ENCODE measurements around the gene ZBTB4. TPM values are rescaled to one million over a fixed set of nuclear protein-coding genes. Genes with fewer than 3 reads are reported as not detected.
A peak's percentile ranks its signal among the peaks of the same experiment; 100 is the strongest.
"Not testable (repeated sequence)": the region's sequence is repeated elsewhere in the genome, so short reads cannot be mapped to it uniquely, and the experiment has no call there.

ZBTB4 gene
- total RNA-seq, 1 donor from 2014 or later: 60.3 TPM

- DNase-seq: no peak
- ATAC-seq (ENCODE audit: poor library complexity): peak; percentile 35
- intact Hi-C loops (cut with DNase I): loop anchor here (10.0 kb wide), 1 partner anchor 142 kb away; the partner anchor contains the start of genes KCTD11 and TMEM95
Observed at GRCh38 chr17:7497228-7497627, 17.8 kb upstream of the ZBTB4 start.

GRCh38 chr17:7496470-7497183 lies 17.2 kb upstream of the ZBTB4 start:
- DNase-seq: no peak
- peak; percentile 45 for ATAC-seq (ENCODE audit: poor library complexity)
- intact Hi-C loops (cut with DNase I): loop anchor here (10.0 kb wide), 1 partner anchor 142 kb away; the partner anchor contains the start of genes KCTD11 and TMEM95

GRCh38 chr17:7495906-7496434 lies 16.5 kb upstream of the ZBTB4 start:
- intact Hi-C loops (cut with DNase I): loop anchor here (10.0 kb wide), 1 partner anchor 141 kb away; the partner anchor contains the start of genes KCTD11 and TMEM95
- ATAC-seq (ENCODE audit: poor library complexity): peak; percentile 8

DNA sequence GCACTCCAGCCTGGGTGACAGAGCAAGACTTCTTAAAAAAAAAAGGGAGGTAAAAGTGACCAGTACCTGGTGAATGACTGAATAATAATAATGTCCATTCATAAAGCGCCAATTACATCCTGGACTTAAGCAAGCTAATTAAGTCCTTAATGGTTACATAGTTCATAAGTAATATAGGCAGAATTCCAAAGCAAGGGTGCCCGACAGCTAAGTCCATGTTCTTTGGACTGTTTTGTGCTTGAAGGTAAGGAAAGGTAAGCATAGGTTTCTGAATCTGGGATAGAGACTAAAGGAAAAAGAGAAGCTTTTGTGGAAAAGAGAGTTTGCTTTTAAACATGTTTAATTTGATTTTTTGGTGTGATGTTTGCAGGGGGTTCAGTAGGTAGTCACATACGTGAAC lies 14.5 kb upstream of the ZBTB4 start:
- intact Hi-C loops (cut with DNase I): loop anchor here (10.0 kb wide), 1 partner anchor 139 kb away; the partner anchor contains the start of genes KCTD11 and TMEM95
- ATAC-seq (ENCODE audit: poor library complexity) (no peak), DNase-seq (no peak)

More at GRCh38 chr17:7495906-7496434, 16.5 kb upstream of the ZBTB4 start:
- no peak for DNase-seq

DNA sequence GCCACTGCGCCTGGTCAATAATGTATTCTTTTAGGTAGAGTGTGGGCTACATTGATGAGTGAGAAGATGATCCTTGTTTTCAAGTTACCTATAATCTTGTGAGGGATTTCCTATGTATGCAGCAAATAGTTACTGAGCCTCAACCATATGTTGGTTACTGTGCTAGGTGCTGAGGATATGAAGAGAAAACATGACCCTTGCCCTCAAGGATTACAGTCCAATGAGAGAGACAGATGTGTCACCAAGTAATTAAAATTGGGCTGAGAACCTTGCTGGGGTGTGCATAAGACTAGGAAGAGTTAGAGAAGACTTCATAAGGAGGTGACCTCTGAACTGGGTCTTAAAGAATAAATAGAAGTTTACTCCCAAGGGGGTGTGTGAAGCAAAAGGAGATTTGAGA lies 12.2 kb upstream of the ZBTB4 start:
- no peak for ATAC-seq (ENCODE audit: poor library complexity)
- no peak for DNase-seq
- intact Hi-C loops (cut with DNase I): loop anchor here (10.0 kb wide), 1 partner anchor 137 kb away; the partner anchor contains the start of genes KCTD11 and TMEM95

DNA sequence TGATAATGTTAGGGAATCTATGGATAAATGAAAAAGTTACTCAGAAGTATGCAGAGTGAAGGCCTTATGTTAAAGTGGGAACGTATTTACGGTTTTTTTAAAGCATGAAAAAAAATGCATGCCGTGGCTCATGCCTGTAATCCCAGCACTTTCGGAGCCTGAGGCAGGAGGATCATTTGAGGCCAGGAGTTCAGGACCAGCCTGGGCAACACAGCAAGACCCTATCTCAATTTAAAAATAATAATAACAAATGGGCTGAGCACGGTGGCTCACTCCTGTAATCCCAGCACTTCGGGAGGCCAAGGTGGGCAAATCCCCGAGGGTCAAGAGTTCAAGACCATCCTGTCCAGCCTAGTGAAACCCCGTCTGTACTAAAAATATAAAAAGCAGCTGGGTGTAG lies 10.7 kb upstream of the ZBTB4 start:
- ATAC-seq (ENCODE audit: poor library complexity): no peak
- DNase-seq: peak; percentile 26
- intact Hi-C loops (cut with DNase I): loop anchor here (10.0 kb wide), 1 partner anchor 135 kb away; the partner anchor contains the start of genes KCTD11 and TMEM95

DNA sequence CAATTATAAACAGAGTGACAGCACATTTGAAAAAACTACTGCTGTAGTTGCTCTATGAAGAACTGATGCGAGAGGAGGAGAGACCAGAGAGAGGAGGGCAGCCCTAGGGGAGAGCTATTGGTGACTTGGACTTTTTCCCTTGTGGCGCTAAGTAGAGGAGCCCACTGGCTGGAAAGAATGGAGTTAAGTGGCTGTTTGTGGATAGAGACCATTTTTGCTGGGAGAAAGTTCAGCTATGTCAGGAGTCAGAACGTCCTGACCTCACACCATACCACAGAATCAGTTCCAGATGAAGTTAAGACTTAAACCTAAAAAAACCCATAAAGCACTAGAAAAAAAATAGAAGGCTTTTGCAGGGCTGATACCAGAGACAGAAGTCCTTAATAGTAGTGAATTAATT lies 6.8 kb upstream of the ZBTB4 start:
- ATAC-seq (ENCODE audit: poor library complexity) (no peak), DNase-seq (no peak)
- intact Hi-C loops (cut with DNase I): no loop called here

DNA sequence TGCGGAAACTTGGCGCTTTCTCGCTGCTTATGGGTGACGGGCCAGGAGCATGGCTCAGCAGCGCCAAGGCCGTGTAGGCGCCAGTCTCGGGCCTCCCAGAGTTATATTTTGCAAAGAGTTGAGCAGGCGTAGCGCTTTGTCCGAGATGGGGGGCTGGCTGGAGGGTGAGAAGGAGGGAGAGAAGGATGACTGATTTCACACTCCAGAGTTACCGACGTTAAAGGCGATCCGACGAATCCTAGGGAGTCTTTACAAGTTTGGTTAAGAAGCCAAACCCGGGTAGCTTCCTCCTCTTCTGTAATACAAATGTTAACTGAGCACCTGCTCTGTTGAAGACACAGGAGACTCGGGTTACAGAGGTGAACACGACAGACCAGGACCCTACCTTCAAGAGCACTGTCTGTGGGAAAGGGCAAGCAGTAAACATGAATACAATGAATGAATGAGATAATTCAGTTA lies 5.5 kb upstream of the ZBTB4 start:
- ATAC-seq (ENCODE audit: poor library complexity) (no peak), DNase-seq (no peak)
- intact Hi-C loops (cut with DNase I): loop anchor here (5.0 kb wide), 1 partner anchor 48 kb away; the partner anchor contains the start of genes FGF11 and TMEM102

- ATAC-seq (ENCODE audit: poor library complexity) (peak; percentile 84), DNase-seq (peak; percentile 99)
- intact Hi-C loops (cut with DNase I): loop anchor here (5.0 kb wide), 1 partner anchor 47 kb away; the partner anchor contains the start of genes FGF11 and TMEM102
Observed at GRCh38 chr17:7484067-7484918, 4.9 kb upstream of the ZBTB4 start, which contains the start of gene POLR2A. Gene POLR2A, plus strand, starts transcription at chr17:7484366.

GRCh38 chr17:7483255-7484066 lies 4.0 kb upstream of the ZBTB4 start:
- ATAC-seq (ENCODE audit: poor library complexity) (peak; percentile 76), DNase-seq (peak; percentile 94)
- intact Hi-C loops (cut with DNase I): loop anchor here (5.0 kb wide), 1 partner anchor 46 kb away; the partner anchor contains the start of genes FGF11 and TMEM102

DNA sequence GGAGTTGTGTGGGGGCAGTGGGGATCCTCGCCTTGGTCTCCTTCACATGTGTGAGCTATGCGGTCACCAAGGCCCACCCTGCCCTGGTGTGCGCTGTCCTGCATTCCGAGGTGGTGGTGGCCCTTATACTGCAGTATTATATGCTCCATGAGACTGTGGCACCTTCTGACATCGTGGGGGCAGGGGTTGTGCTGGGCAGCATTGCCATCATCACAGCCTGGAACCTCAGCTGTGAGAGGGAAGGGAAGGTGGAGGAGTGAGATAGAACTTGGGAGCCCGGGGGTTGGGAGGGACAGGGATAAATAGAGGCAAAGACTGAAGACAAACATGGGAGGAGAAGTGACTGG lies 3.3 kb upstream of the ZBTB4 start:
- intact Hi-C loops (cut with DNase I): loop anchor here (5.0 kb wide), 1 partner anchor 45 kb away; the partner anchor contains the start of genes FGF11 and TMEM102
- DNase-seq; ATAC-seq (ENCODE audit: poor library complexity): not testable (repeated sequence)

- peak; percentile 27 for DNase-seq
- not testable (repeated sequence) for ATAC-seq (ENCODE audit: poor library complexity)
- intact Hi-C loops (cut with DNase I): loop anchor here (5.0 kb wide), 1 partner anchor 45 kb away; the partner anchor contains the start of genes FGF11 and TMEM102
Observed at GRCh38 chr17:7481842-7482741, 2.7 kb upstream of the ZBTB4 start.

GRCh38 chr17:7481275-7481674 lies 1.8 kb upstream of the ZBTB4 start, which contains the start of gene SLC35G6:
Gene SLC35G6, plus strand, starts transcription at chr17:7481446. Its CDS starts 71 bp downstream, at chr17:7481517.
- intact Hi-C loops (cut with DNase I): loop anchor here (5.0 kb wide), 1 partner anchor 44 kb away; the partner anchor contains the start of genes FGF11 and TMEM102
- not testable (repeated sequence) for ATAC-seq (ENCODE audit: poor library complexity)
- peak; percentile 14 for DNase-seq

GRCh38 chr17:7480089-7480384 lies 606 bp upstream of the ZBTB4 start:
- intact Hi-C loops (cut with DNase I): loop anchor here (5.0 kb wide), 1 partner anchor 43 kb away; the partner anchor contains the start of genes FGF11 and TMEM102
- DNase-seq: no peak
- ATAC-seq (ENCODE audit: poor library complexity): no peak

DNA sequence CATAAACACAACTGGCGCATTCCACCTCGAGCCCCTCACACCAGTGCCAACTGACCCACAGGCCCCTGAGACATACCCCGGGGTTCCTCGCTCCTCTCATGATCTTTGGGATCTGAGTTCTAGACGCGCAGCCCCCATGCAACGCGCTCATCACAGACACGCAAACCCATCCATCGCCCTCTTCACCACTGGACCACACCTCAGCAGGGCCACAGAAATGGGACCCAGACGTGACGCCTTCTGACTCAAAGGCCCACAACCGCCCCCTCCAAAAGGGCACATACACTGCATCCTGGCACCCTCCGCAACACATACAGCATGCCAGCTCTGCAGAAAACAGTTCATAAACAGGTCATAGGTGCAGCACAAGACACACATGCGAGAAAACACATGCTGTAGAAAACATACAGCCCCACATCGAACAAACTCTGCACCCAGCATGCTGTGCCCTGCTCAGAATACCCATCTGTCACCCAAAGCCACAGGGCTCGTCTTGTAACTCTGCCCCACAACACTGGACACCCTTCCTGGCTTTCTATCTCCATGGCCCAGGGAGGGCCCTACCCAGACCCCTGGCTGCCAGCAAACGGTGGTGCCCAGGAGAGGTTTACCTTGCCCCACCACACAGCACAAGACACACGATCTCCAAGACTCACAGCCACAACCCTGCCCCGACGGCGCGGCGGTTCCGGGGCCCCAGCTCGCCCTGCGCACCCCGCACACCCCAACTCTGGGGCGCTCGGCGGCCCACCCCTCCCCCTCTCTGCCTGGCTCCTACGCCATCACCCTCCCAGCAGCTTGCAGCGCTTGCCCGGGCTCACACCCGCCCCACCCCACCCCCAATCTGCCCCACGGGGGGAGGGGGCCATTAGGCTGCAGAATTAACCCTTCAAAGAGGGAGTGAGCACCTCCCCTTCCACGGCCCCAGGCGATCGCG lies 887 bp downstream of the ZBTB4 start:
- intact Hi-C loops (cut with DNase I): no loop called here
- ATAC-seq (ENCODE audit: poor library complexity) (peak; percentile 33), DNase-seq (peak; percentile 71)
